Type B pancreatic cell (in vitro differentiated cells): ENCODE measurements around the gene KLC3. TPM values are rescaled to one million over a fixed set of nuclear protein-coding genes. Genes with fewer than 3 reads are reported as not detected.

Source experiments
- DNase-seq: peaks from one replicate; pipeline ENCODE4 v3.0.0; 2021; ENCODE audit warnings: mixed read lengths; ENCODE audit not compliant: unreplicated experiment; ENCODE audit errors: extremely low spot score
- H3K27ac Mint-ChIP-seq: 2 replicates; pipeline ENCODE4 v1.8.0; 2021; ENCODE audit warnings: mild to moderate bottlenecking, mixed read lengths
- H3K27me3 Mint-ChIP-seq: 2 replicates; pipeline ENCODE4 v1.8.0; 2021; ENCODE audit warnings: mixed read lengths
- H3K36me3 Mint-ChIP-seq: 2 replicates; pipeline ENCODE4 v1.8.0; 2021; ENCODE audit warnings: mixed read lengths
- H3K4me1 Mint-ChIP-seq: one replicate; pipeline ENCODE4 v1.8.0; 2021; ENCODE audit warnings: mixed read lengths; ENCODE audit not compliant: unreplicated experiment
- H3K4me3 Mint-ChIP-seq: 2 replicates; pipeline ENCODE4 v1.8.0; 2021; ENCODE audit warnings: mild to moderate bottlenecking, mixed read lengths
- H3K9me3 Mint-ChIP-seq: 2 replicates; pipeline ENCODE4 v1.8.0; 2021; ENCODE audit warnings: mixed read lengths
- total RNA-seq: library from RNA; stranded (reverse); gene quantifications from 2 replicates; pipeline ENCODE4 v1.2.1, GENCODE V29; 2021; ENCODE audit warnings: low replicate concordance
- TF ChIP-seq, protein P1 (sequence below): fragments of 200-600 bp; sonication (generic); conservative IDR thresholded peaks from 2 replicates; pipeline ENCODE4 v1.5.0; 2021; ENCODE audit warnings: antibody characterized with exemption, mild to moderate bottlenecking

The KLC3 gene
- total RNA-seq, 1 donor from 2014 or later = 4.9 TPM

DNA sequence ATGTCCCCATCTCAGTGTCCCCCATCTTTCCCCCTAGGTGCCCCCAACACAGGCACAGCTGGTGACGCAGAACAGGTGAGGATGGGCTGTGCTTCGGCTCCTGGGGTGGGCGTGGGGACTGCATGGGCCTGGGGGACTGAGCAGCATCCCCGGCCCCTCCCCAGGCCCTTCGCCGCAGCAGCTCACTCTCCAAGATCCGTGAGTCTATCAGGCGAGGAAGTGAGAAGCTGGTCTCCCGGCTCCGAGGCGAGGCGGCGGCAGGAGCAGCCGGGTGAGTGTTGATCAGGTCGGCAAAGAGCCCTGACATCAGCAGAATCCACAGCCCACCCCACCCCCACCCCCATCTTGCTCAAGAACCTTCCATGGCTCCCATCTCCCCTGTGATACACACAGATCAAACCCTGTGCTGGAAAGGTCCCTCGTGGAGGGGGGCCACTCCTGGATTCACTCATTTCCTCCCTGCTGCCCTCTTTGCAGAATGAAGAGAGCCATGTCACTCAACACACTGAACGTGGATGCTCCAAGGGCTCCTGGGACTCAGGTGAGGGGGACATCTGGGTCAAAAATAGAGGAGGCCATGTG lies 10.0 kb downstream of the KLC3 start:
- Mint-ChIP-seq H3K27me3 (peaks cover 4% of the 10 kb centered on the region), H3K4me3 (no peak overlapping the region), H3K9me3 (no peaks in the 10 kb centered on the region), H3K4me1 (no peaks in the 10 kb centered on the region), H3K36me3 (peaks cover 7% of the 10 kb centered on the region), H3K27ac (no peak overlapping the region)
- TF ChIP-seq, protein P1, sequence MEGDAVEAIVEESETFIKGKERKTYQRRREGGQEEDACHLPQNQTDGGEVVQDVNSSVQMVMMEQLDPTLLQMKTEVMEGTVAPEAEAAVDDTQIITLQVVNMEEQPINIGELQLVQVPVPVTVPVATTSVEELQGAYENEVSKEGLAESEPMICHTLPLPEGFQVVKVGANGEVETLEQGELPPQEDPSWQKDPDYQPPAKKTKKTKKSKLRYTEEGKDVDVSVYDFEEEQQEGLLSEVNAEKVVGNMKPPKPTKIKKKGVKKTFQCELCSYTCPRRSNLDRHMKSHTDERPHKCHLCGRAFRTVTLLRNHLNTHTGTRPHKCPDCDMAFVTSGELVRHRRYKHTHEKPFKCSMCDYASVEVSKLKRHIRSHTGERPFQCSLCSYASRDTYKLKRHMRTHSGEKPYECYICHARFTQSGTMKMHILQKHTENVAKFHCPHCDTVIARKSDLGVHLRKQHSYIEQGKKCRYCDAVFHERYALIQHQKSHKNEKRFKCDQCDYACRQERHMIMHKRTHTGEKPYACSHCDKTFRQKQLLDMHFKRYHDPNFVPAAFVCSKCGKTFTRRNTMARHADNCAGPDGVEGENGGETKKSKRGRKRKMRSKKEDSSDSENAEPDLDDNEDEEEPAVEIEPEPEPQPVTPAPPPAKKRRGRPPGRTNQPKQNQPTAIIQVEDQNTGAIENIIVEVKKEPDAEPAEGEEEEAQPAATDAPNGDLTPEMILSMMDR = no peak
- no peak for DNase-seq

DNA sequence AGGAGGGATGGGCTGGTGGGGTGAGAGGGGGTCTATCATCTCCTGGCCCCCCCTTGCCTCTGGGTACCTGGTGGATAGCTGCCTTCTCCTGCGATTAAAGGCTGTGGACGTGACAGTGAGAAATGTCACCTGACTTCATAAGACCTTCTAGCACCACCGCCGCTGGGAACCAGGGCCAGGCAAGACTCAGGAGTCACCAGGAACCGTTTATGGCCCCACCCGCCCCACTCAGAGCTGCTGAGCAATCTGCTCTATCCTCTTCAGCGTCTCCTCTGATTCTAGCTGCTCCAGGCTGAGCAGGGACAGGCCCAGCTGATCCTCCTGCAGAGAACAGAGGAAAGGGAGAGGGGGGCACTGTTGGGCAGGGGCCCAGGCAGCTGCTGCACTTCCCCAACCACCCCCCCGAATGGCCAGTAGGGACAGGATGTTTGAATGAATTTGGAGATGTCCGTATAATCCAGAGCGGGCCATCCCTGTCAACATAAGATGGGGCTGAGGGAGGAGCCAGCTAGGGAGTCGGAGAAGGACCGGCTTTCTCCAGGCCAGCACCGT lies 10.9 kb downstream of the KLC3 start:
- H3K9me3 Mint-ChIP-seq = no peaks in the 10 kb centered on the region
- no peak overlapping the region for H3K4me3 Mint-ChIP-seq
- no peaks in the 10 kb centered on the region for H3K4me1 Mint-ChIP-seq
- H3K27me3 Mint-ChIP-seq = no peaks in the 10 kb centered on the region
- peaks cover 7% of the 10 kb centered on the region for H3K36me3 Mint-ChIP-seq
- TF ChIP-seq, protein P1 = no peak
- no peak overlapping the region for H3K27ac Mint-ChIP-seq
- no peak for DNase-seq

DNA sequence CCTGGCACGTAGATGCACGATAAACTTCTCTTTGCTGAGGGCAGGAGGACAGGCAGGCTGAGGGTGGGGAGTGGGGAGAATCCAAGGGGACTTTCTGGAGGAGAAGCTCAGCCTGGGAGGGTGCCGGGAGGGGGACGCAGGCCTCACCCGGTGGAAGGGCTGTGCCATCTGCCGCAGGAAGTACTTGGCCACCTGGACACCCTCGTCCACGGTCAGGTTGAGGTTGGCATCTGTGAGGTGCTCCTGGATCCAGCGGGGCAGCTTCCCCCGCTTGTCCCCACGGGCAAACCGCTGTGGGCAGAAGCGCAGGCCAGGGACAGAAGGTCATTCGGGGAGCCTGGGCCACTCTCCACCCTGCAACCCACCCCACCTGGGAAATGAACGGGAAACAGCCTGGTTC lies 11.5 kb downstream of the KLC3 start:
- Mint-ChIP-seq H3K4me1 (no peaks in the 10 kb centered on the region), H3K27me3 (no peaks in the 10 kb centered on the region), H3K27ac (no peak overlapping the region), H3K4me3 (no peak overlapping the region), H3K9me3 (no peaks in the 10 kb centered on the region), H3K36me3 (peaks cover 7% of the 10 kb centered on the region)
- DNase-seq = no peak
- TF ChIP-seq, protein P1 = no peak

DNA sequence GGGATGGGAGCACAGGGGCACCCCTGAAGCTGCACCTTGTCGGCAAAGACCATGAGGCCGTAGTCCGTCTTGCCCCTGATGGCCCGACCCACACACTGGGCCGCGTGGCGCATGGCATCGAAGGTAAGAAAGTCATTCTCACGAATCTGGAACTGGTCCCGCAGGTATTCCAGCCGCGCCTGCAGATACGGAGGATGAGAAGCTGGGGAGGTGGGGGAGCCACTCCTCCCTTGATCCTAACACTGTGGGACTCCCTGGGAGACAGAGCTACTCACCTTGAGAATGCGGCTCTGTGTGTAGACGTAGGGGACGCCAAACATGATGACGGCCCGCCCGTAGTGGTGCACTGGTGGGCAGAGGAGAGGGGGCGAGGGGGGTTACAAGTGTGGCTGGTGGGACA lies 11.9 kb downstream of the KLC3 start:
- Mint-ChIP-seq H3K27me3 (no peaks in the 10 kb centered on the region), H3K36me3 (peaks cover 7% of the 10 kb centered on the region), H3K4me1 (no peaks in the 10 kb centered on the region)

DNA sequence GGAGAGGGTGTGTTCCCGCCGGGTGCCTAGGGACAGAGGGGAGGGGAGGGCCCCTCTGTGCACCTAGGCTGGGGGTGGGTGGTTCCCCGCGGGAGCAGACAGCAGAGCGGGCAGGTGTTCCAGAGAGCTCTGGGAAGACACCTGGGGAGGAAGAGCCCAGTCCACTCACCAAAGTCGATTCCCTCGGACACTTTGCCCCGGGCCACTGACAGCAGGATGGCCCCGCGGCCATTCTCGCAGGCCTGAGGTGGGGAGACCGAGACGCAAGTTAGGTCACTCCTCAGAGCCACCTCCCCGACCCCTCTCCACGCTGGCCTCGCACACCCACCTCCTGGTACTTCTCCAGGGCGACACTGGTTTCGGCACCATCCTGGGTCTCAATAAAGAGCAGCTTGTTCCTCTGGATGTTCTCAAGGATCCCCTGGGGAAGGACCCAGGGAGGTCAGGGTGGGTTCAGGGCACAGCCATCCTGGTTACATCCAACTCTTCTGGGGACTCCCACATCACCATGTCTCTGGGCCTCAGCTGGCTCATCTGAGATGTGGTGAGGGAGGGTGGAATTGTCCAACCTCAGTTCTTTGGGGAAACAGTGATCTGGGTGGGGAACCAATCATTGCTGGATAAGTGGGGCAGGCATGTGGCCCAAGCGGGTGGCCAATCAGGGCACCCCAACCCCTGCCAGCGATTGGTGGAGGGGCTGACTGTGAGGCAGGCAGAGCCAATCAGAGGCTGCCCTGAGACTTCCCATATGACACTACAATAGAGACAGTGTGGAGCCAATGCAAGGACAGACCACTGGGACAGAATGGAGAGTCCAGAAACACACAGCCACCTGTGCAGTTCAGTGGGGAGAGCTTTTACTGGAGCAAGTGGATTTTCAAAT lies 12.6 kb downstream of the KLC3 start:
- no peaks in the 10 kb centered on the region for H3K27me3 Mint-ChIP-seq
- H3K9me3 Mint-ChIP-seq = no peaks in the 10 kb centered on the region
- no peak overlapping the region for H3K4me3 Mint-ChIP-seq
- no peaks in the 10 kb centered on the region for H3K4me1 Mint-ChIP-seq
- no peak overlapping the region for H3K27ac Mint-ChIP-seq
- peaks cover 7% of the 10 kb centered on the region for H3K36me3 Mint-ChIP-seq
- no peak for DNase-seq
- TF ChIP-seq, protein P1 = no peak

More for the DNA sequence above, 11.9 kb downstream of the KLC3 start:
- Mint-ChIP-seq H3K9me3 (no peaks in the 10 kb centered on the region), H3K4me3 (no peak overlapping the region), H3K27ac (no peak overlapping the region)
- TF ChIP-seq, protein P1 = no peak
- DNase-seq = no peak
